Measurements from ENCODE around the gene RALGPS2.

The RALGPS2 gene

GRCh38 chr1:178962853-178963711 is 238.0 kb downstream of the RALGPS2 start:
- DNase-seq (ENCODE audit: low read depth): no peak

GRCh38 chr1:178964469-178965330 is 239.7 kb downstream of the RALGPS2 start:
- DNase-seq (ENCODE audit: low read depth): no peak

- no peak for DNase-seq (ENCODE audit: low read depth)
Measured at GRCh38 chr1:178966312-178966711, 241.3 kb downstream of the RALGPS2 start.

GRCh38 chr1:178969226-178969987 is 244.4 kb downstream of the RALGPS2 start:
- DNase-seq (ENCODE audit: low read depth): no peak

DNA sequence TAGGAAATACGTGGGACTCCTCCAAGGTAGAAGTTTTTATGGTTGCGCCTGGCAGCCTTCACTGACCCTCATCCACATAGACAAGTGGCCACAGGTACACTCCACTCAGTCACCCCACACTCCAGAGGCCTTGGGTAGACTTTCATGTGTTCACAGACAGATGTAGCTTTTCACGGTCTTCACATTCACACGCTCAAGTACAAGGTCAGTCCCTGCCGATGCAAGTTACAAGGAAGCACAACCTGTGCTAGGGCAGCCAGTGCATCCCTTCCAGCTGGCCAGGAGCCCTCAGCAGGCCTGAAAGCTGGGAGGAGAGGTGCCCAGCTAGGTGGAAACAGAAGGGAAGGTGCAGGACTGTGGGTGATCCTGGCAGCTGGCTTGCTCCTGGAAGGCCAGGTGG is 245.1 kb downstream of the RALGPS2 start:
- DNase-seq (ENCODE audit: low read depth): no peak

Measured in stimulated activated CD8-positive, alpha-beta memory T cell treated with anti-CD3 and anti-CD28 coated beads, Interleukin-15, amount 100 ng/mL, for 24 hours (primary cell).